ENCODE results near the gene C8A. TPM values are rescaled to one million over a fixed set of nuclear protein-coding genes. Genes with fewer than 3 reads are reported as not detected.

The C8A gene
- total and polyA plus RNA-seq, 2 of the 13 experiments (the other 11 are each of a cell fraction or from before 2014, with no cell fraction given), result 10.5 to 15.0 TPM

GRCh38 chr1:56835657-56836056 is 18.9 kb upstream of the C8A start (continued):
- TF ChIP-seq PAXIP1 (CRISPR knock-in tag; conservative IDR thresholded peaks at IDR 0.05), result peak; percentile 63
- TF ChIP-seq POGZ (CRISPR knock-in tag; IDR thresholded peaks at IDR 0.05), result peak; percentile 75; the same call in 1 of the 2 replicates
- no peak for TF ChIP-seq ZNF556 (CRISPR knock-in tag; IDR thresholded peaks at IDR 0.05; ENCODE audit: borderline replicate concordance)
- no peak for TF ChIP-seq ZNF597 (CRISPR knock-in tag; IDR thresholded peaks at IDR 0.05)
- no peak for TF ChIP-seq ZNF709 (CRISPR knock-in tag; IDR thresholded peaks at IDR 0.05)
- no peak for TF ChIP-seq ELF4 (CRISPR knock-in tag; IDR thresholded peaks at IDR 0.05; ENCODE audit: borderline replicate concordance)
- peak; percentile 32; the same call in 1 of the 2 replicates for TF ChIP-seq ARID3A (IDR thresholded peaks at IDR 0.05; ENCODE audit: low read depth, low read length)
- no peak for TF ChIP-seq ETV6 (CRISPR knock-in tag; conservative IDR thresholded peaks at IDR 0.05)
- TF ChIP-seq ZNF513 (CRISPR knock-in tag; conservative IDR thresholded peaks at IDR 0.05), result no peak
- TF ChIP-seq KAT2B (IDR thresholded peaks at IDR 0.05; ENCODE audit: borderline replicate concordance, low read depth, low read length), result no peak
- TF ChIP-seq THAP11 (CRISPR knock-in tag; IDR thresholded peaks at IDR 0.05), result 0 out of 2 replicates have a peak, but pooled peaks have one; percentile 16
- TF ChIP-seq SAFB2 (CRISPR knock-in tag; IDR thresholded peaks at IDR 0.05; ENCODE audit: borderline replicate concordance, low read depth), result no peak
- no peak for TF ChIP-seq ZNF512 (CRISPR knock-in tag; IDR thresholded peaks at IDR 0.05)
- TF ChIP-seq ZNF44 (CRISPR knock-in tag; IDR thresholded peaks at IDR 0.05), result no peak
- TF ChIP-seq ZSCAN12 (CRISPR knock-in tag; IDR thresholded peaks at IDR 0.05), result no peak
- no peak for TF ChIP-seq ELF1 (CRISPR knock-in tag; IDR thresholded peaks at IDR 0.05)
- no peak for TF ChIP-seq KLF13 (CRISPR knock-in tag; IDR thresholded peaks at IDR 0.05)
- TF ChIP-seq BHLHE40 (IDR thresholded peaks at IDR 0.05; ENCODE audit: low read length), result no peak
- no peak for TF ChIP-seq ESRRA (CRISPR knock-in tag; IDR thresholded peaks at IDR 0.05; ENCODE audit: low read depth)
- TF ChIP-seq ZSCAN5A (CRISPR knock-in tag; IDR thresholded peaks at IDR 0.05; ENCODE audit: borderline replicate concordance), result no peak

Measured in HepG2 (cell line).